ENCODE results near the gene HS2ST1. TPM values are rescaled to one million over a fixed set of nuclear protein-coding genes. Genes with fewer than 3 reads are reported as not detected.

HS2ST1 gene
- total RNA-seq, result 13.6 and 14.7 TPM in 2 replicates

GRCh38 chr1:86914601-86914997, at the start of gene HS2ST1:
Gene HS2ST1 (plus strand): TSS chr1:86914635.

GRCh38 chr1:86913896-86914600, 387 bp upstream of the HS2ST1 start, which contains the start of gene SELENOF:
Gene SELENOF (minus strand): TSS chr1:86914126. CDS start chr1:86914111, 15 bp downstream.

Other genes with a start within 250 kb of the HS2ST1 start
- gene SH3GLB1, start 210.1 kb upstream of the HS2ST1 start, total RNA-seq, result 59.8 and 63.4 TPM in 2 replicates
- gene SELENOF, start 509 bp upstream of the HS2ST1 start, total RNA-seq, result 151 and 160 TPM in 2 replicates